Measurements from ENCODE around the gene ETNK1. TPM values are rescaled to one million over a fixed set of nuclear protein-coding genes. Genes with fewer than 3 reads are reported as not detected.
"Not testable (repeated sequence)": the region's sequence is repeated elsewhere in the genome, so short reads cannot be mapped to it uniquely, and the experiment has no call there.

ETNK1 gene
- total RNA-seq, 4 donors from 2014 or later, result 22.3 to 61.4 (median 25.7) TPM

- 87% methylated on average over 2 of the region's 2 CpGs for WGBS
- no peak for DNase-seq (ENCODE audit: low spot score in 2 of 2)
- TF ChIP-seq POLR2AphosphoS5 (IDR thresholded peaks at IDR 0.05) (no peak), EP300 (IDR thresholded peaks at IDR 0.05) (no peak), POLR2A (IDR thresholded peaks at IDR 0.05) (no peak), CTCF (IDR thresholded peaks at IDR 0.05) (no peak)
- no peaks in the 10 kb centered on the region for H3K9me3 ChIP-seq
- H3K27ac ChIP-seq, result no peak overlapping the region
- no peaks in the 10 kb centered on the region for H3K27me3 ChIP-seq
- no peaks in the 10 kb centered on the region for H3K36me3 ChIP-seq
- H3K4me1 ChIP-seq, result no peaks in the 10 kb centered on the region
- H3K4me3 ChIP-seq, result no peak overlapping the region
These were observed 66.3 kb downstream of the ETNK1 start for GRCh38 chr12:22691319-22691718.

- H3K27me3 ChIP-seq; H3K4me3 ChIP-seq; H3K27ac ChIP-seq; DNase-seq (ENCODE audit: low spot score in 2 of 2); H3K9me3 ChIP-seq; H3K4me1 ChIP-seq; H3K36me3 ChIP-seq: not testable (repeated sequence)
- 100% methylated on average over 1 of the region's 1 CpG for WGBS
These were observed 67.5 kb downstream of the ETNK1 start for GRCh38 chr12:22692467-22692866.

GRCh38 chr12:22692964-22693555, 68.1 kb downstream of the ETNK1 start:
- no peak for DNase-seq (ENCODE audit: low spot score in 2 of 2)
- Histone ChIP-seq H3K4me1 (no peaks in the 10 kb centered on the region), H3K9me3 (no peaks in the 10 kb centered on the region), H3K27ac (no peak overlapping the region), H3K4me3 (no peak overlapping the region), H3K27me3 (no peaks in the 10 kb centered on the region), H3K36me3 (no peaks in the 10 kb centered on the region)
- 96% methylated on average over 13 of the region's 38 CpGs for WGBS
- TF ChIP-seq EP300 (IDR thresholded peaks at IDR 0.05) (no peak), CTCF (IDR thresholded peaks at IDR 0.05) (no peak), POLR2AphosphoS5 (IDR thresholded peaks at IDR 0.05) (no peak), POLR2A (IDR thresholded peaks at IDR 0.05) (no peak)

- H3K36me3 ChIP-seq, result no peaks in the 10 kb centered on the region
- TF ChIP-seq EP300 (IDR thresholded peaks at IDR 0.05) (no peak), POLR2A (IDR thresholded peaks at IDR 0.05) (no peak), CTCF (IDR thresholded peaks at IDR 0.05) (no peak), POLR2AphosphoS5 (IDR thresholded peaks at IDR 0.05) (no peak)
- no peaks in the 10 kb centered on the region for H3K27me3 ChIP-seq
- no peaks in the 10 kb centered on the region for H3K4me1 ChIP-seq
- no peak for DNase-seq (ENCODE audit: low spot score in 2 of 2)
- no peak overlapping the region for H3K4me3 ChIP-seq
- H3K27ac ChIP-seq, result no peak overlapping the region
- H3K9me3 ChIP-seq, result no peaks in the 10 kb centered on the region
- WGBS, result 91% methylated on average over 3 of the region's 3 CpGs
These were observed 73.6 kb downstream of the ETNK1 start for GRCh38 chr12:22698576-22698975.

- not testable (repeated sequence) for H3K4me1 ChIP-seq; H3K27me3 ChIP-seq; H3K9me3 ChIP-seq; H3K27ac ChIP-seq; DNase-seq (ENCODE audit: low spot score in 2 of 2); H3K4me3 ChIP-seq; H3K36me3 ChIP-seq
- WGBS, result 84% methylated on average over 11 of the region's 11 CpGs
These were observed 74.7 kb downstream of the ETNK1 start for GRCh38 chr12:22699705-22700104.

- Histone ChIP-seq H3K4me1 (no peaks in the 10 kb centered on the region), H3K27ac (no peak overlapping the region), H3K27me3 (no peaks in the 10 kb centered on the region), H3K4me3 (no peak overlapping the region), H3K9me3 (no peaks in the 10 kb centered on the region), H3K36me3 (no peaks in the 10 kb centered on the region)
- DNase-seq (ENCODE audit: low spot score in 2 of 2), result no peak
- no peak for TF ChIP-seq POLR2AphosphoS5 (IDR thresholded peaks at IDR 0.05)
- WGBS, result 88% methylated on average over 1 of the region's 1 CpG
These were observed 75.1 kb downstream of the ETNK1 start for GRCh38 chr12:22700106-22700505.

- not testable (repeated sequence) for H3K27me3 ChIP-seq; H3K4me3 ChIP-seq; H3K27ac ChIP-seq; H3K4me1 ChIP-seq; H3K9me3 ChIP-seq; DNase-seq (ENCODE audit: low spot score in 2 of 2); H3K36me3 ChIP-seq
- WGBS, result 71% methylated on average over 7 of the region's 7 CpGs
These were observed 76.3 kb downstream of the ETNK1 start for GRCh38 chr12:22701216-22701809.
